ELR (cell line): ENCODE measurements around the gene PTPRC.

Experiments
- DNase-seq: peaks from one replicate; pipeline ENCODE4 v3.0.0-alpha.2; 2015; ENCODE audit warnings: low read depth

The PTPRC gene

DNA sequence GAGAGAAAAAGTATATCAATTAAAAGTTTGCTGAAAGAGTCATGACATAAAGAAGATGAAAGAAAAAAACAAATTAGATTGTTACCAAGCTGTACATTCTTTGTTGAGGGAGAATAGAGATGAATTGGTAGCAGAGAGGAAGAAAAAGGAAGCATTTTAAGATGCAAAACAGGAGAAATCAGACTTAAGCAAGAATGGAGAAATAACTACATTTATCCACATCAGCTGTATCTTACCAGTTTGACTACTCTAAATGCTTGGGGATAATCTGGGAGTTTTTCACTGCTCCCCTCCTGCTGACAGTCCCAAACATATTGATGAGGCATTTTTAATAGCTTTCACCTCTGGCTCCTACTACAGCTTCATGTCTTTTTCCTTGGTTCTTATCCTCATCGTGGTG is 16.8 kb upstream of the PTPRC start:
- no peak for DNase-seq

DNA sequence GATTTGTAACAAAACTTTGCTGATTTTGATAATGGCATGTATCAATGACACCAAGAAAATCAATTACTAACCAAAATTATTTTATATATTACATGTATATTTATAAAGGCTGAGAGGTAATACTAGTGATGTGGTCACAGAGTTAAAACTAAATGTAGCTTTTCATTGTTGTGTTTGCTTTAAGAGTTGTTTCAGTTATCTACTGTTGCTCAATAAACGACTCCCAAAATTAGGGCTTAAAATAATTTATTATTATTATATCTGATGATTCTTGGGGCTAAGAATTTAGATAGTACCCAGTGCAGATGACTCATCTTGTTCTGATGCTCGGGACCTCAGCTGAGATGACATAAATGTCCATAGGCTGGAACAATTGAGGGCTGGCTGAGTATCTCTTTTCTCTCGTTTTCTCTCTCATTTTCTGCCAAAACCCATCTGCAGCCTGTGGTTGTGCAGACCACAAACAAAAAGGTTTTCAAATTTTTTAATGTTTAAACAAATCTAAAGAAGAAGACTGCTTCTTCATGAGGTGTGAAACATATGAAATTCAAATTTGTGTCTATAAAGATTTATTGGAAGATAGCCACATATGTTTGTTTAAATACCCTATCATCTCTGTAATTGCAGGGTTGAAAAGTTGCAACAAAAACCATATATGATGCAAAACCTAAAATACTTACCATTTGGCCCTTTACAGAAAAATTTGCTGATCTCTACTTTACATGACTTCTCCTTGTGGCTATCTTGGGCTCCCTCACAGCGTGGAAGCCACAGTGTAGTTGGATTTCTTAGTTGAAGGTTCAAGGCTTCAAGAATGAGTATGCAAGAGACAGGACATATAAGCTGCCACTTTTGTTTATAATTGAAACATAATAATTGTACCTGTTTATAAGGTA is 14.8 kb upstream of the PTPRC start:
- peak; percentile 60 for DNase-seq

DNA sequence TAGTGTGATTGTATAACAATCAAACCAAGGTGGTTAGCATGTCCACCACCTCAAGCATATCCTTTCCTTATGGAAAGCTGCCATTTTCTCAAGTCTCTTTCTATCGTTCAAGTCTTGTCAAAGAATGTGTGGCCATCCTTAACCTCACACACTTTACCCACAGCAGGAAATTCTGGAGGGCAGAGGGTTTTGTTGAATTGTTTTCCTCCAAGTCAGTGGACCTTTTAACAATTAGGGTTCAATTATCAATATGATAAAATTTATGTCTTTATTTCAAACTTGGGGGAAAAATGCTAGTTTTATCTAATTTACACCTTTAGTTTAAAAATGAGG is 14.2 kb upstream of the PTPRC start:
- DNase-seq = no peak

DNA sequence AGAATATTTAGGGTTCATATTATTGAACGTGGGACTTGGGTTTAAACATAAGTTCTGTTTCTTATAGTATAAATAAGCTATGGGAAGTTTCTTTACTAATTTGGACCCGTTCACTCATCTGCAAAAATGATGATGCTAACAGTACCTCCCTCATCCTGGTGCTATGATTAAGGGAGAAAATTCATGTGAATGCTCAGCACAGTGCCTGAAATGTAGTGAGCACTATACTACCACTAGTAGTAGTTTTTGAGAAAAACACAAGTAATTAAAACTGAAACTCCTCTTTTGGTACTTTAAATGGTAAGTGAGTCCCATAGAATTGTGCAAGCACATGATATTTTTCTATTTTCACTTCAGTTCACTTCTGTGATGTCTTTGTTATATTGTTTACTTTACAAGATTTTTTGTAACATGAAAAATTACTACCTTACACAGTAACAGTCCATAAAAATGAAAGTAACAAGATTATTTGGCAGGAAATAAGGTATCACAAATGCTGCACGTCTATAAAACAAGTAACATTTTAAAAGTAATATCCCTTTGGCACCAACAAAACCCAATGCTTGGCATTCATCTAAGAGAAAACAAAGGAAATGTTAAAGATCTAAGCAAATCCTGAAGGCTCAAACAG is 11.3 kb upstream of the PTPRC start:
- no peak for DNase-seq

DNA sequence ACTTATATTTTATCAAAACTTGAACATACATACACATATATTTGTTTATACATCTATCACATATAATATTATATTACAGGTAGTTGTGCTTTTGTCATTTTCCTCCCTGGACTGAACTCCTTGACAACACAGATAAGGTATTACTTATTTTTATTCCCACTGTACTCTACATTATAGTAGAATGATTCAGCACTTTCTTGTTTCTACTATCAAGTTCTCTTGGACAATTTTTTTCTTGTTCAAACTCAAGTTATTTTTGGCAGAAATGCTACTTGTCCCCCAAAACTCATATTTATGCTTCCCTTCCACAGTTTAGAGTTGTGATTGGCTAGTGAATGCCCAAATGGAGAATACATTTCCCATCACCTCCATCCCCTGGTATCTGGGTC is 10.8 kb upstream of the PTPRC start:
- DNase-seq = no peak

DNA sequence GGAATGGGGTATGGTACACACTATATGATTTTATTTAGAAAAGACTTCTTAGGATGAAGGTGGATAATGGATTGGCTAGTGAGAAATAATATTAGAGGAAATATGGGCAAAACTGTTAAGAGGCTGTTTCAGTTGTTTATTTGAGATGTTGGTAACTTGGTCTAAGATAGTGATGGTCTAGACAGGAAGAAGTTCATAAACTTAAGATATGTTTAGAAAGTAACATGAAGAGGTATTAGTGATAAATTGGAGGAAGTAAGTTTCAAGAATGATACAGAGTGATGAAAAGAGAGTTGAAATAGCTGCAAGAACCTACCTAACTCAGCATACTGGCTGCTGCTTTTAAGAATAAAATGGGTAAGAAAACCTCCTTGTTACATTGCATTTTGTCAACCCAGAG is 9.2 kb upstream of the PTPRC start:
- no peak for DNase-seq

DNA sequence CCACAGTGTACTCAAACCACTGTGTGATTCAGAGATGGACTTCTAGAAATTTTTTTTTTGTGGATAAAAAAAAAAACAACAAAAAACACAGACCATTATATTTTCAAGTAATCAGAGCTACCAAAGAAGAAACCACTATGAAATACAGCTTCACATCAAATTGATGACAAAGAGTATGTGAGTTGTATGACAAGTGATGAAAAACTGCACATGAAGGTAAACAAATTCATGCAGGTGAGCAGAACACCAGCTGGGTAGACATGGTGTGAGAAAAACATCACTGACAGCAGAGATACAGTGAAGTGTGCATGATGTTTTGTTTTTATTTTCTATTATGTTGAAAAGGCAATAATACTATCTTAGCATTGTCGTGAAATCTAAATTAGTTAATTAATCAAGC is 8.0 kb upstream of the PTPRC start:
- DNase-seq = no peak

DNA sequence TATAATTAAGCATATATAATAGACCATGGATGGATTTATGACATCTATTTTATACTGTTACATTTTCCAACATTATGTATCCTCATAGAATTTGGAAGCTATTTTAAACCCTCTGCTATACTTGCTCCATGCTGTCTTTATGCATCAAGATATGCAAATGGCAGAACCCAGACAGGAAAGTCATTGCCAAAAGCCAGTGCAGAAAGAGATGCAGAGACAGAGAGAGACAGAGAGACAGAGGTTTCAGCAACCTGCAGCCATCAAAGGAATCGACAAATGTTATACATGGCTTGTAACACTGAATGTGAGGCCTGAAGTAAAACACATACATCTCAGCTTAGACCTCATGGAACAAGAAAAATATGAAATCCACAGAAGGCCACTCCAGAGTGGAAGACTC is 7.5 kb upstream of the PTPRC start:
- no peak for DNase-seq

DNA sequence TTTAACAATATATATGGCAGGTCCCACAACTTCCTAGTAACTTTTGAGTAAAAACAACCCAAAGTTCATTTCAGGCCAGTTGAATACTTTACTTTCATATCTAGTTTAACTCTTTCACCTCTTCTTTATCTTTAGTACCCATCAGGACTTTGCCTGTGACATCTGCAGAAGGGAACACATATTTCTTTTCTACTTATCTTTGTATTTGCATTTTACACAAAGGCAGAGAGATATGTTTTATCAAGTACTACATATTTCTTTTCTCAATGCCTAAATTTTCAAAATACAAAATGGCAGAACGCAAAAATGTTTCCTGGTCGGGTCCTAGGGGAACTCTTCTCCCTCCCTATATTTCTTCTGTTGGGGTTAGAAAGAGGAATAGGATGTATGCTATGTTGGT is 6.8 kb upstream of the PTPRC start:
- no peak for DNase-seq

DNA sequence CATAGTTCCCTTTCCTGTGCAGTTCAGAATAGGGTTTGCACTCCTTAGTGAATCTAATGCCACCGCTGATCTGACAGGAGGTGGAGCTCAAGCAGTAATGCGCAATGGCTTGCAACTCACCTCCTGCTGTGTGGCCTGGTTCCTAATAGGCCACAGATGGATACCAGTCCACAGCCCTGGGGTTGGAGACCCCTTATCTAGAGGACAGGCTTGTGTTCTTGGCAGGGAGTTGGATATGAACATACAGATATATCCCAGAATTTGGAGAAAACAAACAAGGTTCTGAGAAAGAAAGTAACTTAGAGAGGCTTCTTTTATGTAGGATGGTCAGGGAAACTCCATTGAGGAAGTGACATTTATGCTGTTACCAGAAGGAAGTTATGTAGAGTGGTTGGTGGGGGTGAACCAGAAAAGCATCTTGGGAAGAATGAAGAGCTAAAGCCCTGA is 5.1 kb upstream of the PTPRC start:
- DNase-seq = no peak

DNA sequence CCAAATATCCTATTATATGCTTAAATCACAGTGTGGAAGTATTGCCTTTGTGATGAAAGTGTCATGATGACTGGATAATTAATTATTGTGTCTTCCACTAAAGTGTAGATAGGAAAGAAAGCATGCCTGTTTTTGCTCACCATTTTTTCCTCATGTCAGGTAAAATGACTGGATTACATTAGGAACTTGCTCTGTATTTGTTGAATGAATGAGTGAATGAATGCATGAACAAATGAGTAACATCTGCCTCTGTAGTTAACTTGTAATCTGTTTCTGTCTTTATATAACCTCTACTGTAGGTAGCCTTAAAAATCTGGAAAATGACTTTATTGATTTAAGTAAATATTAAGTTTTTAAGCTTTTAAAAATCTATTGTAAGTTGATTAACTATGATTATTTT is 2.9 kb upstream of the PTPRC start:
- DNase-seq = no peak

DNA sequence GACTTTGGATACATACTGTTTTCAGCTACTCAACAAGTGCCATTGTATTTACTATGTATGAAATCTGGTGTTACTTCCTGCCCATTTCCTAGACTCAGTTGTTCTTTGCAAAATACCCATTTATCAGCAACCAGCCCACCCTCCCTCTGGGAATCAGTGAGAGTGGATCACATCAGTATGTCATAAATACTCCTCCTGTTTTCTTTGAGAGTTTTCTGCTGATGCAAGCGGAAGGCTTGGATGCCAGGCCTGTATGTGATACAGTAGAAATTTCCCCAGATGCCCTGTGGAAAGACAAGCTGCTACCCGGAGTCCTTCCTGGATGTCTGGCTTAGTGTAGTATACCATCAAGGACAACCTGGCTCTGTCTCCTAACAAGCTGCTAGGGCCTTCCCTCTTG is 2.4 kb upstream of the PTPRC start:
- DNase-seq = no peak

DNA sequence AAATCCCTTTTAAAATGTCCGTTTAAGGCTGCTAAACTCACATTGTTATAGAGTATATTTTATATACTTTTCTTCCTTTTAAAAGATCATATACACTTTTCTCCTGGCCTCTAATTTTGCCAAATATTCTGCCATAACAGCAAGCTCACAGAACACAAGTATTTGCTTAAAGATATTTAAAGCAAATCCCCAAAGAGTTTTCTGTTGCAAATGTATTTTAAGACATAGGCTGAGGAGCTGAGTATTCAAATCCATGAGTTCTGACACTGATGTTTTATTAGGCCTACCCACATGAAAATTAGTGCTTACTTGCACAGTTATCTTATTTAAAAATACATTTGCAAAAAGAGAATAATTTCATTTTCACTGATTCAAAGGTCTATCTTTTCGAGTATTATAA is 1.7 kb upstream of the PTPRC start:
- DNase-seq = no peak

DNA sequence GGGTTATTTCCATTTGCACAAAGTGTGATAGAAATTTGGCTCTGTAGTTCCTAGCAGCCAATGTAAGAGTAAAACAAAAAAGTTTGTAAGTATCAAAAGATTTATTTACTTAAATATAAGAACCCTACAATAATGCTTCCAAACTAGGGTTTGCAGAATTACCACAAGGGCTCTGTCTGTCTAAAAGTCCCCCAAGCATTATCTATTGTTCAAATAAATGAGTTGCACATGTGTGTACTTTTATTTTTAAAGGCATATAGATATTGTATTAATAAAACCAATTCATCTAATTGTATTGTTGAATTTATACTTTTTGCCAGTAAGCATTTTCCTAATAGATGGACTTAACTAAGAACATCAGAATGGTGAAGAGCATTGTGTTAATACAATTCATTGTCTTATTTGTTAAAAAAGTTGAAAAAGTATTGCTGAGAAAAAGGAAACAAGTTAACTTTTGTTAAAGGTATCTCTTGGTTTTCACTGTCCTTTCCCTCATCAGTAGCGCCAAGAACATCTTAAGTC is 863 bp upstream of the PTPRC start:
- no peak for DNase-seq

DNA sequence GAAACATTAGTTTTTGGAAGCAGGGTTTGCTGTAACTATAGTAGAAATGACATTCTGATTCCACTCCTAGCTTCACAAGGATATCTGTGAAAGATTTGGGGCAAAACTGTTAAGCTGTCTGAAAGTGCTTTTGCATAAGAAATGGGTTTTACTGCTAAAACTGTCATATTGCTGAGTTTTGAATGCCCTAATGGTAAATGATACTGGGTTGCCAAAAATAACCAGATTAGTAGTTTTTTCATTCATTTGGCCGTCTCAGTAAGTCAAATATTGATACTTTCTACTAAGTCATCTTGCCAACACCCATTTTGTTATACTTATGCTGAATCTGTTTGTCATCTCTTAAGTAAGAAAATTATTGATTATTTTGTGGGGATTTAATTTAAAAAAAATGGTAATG is 399 bp upstream of the PTPRC start:
- no peak for DNase-seq

DNA sequence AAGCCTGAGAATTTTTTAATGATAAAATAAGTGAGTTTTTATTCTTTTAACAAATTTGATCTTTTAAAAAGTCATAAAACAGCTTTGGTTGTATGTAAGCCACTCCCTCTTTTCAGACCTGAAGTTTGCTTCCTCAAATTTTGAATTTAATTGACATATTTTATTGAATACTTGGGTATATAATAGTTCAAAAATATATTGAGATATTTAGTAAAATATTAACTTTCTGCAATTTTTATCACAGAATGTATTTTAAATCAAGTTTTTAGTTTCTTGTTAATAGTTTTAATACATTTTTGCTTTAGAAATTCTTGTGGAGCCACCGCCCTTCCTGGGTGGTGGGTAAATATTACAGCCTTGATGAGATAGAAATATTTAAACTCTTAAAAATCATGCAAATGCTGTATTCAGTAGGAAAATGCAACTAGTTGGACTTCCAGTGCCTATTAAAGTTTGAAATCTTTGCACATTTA is 867 bp downstream of the PTPRC start:
- no peak for DNase-seq

DNA sequence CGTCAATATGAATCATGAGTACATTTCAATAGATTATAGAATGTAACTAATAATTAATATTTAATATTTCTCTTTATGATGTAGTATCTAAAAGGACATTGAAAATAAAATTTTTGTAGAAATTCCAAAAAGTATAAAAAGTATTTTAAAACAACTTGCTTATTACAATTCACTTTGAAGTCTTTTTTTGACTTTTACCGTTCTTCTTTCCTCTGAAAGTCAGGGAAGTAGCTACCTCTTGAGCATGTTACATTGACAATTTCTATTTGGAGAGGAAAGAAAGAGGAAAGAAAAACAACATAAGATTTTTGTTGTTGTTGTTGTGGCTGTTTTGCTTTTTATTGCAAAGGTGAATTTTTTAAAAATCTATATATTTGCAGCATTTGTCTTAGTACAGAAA is 1.3 kb downstream of the PTPRC start:
- no peak for DNase-seq

DNA sequence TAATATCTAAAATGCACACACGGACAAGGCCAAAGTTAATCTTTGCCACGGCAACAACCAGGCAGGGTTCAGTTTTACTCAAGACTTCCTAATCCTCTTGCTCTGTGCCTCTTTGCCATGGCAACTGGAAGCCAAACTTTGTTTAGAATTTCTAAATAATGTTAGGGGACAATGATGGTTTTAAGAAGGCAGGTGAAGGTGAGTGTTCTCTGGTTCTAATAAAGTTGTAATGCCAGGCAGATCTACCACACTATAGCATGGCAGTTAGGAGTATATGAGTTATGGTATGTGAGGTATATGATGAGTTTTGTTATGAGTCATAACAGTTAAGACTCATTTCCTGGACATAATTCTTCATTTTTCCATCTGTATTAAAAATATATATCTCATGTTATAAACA is 2.7 kb downstream of the PTPRC start:
- peak; percentile 73 for DNase-seq

DNA sequence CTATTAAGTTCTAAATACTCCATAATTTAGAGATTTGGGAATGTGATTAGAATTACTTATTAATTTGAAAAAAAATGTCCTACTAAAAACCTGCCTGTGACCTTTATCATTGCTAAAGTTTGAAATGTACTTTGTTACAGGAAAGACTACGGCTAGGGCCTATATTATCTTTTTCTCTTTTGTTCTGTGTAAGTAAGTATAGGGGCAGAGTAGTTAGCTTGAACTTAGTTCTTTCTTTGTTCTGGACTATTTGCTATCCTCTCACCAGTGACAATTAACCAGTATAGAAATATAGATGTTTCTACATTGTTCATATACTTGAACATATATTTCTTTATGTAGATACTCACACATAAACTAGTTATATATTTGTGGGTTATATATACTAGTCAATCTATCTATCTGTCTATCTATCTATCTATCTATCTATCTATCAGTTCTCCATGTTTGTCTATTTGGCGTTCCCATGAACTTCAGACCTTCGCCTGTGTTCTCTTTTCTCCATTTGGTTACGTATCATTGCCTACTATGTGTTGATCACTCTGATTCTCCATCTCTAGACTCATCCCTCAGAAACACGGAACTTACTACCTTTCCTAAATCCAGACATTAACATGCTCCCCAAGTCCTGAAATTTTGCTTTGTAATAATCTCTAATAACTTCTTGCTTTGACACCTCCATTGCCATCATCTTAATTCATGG is 3.3 kb downstream of the PTPRC start:
- DNase-seq = no peak

DNA sequence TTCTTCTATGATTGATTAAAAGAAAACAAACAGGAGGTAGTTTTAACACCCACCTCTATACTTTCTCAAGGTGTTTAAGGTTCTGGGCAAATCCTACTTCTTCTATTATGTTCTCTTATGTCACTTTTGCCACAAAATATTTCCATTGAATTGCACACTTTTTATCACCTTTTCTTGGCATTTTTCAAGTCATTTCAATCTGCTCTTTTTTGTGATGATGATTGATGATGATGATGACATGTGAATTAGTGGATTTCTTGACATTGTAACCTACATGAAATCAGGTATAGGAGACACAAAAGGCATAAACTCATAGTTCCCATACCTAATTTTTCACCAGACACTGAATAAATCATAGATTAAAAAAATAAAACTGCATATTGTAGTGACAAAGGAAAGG is 4.1 kb downstream of the PTPRC start:
- no peak for DNase-seq

DNA sequence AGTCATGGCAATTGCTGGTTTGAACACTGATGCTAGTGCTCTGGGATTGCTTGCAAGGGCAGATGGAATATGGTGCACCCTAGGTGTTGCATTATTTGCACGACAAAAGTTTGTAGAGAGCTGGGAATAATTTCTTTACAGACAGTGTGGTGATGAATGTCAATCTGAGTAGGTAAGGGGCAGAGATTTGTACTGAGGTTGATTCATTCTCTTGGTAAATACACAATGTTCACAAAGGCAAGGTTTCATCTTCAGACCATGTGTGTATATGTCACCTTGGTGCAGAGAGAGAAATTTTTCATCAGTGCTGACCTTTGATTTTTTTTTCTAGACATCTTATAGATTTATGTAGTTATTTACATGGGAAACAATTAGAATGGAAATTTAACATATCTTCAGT is 5.0 kb downstream of the PTPRC start:
- no peak for DNase-seq

DNA sequence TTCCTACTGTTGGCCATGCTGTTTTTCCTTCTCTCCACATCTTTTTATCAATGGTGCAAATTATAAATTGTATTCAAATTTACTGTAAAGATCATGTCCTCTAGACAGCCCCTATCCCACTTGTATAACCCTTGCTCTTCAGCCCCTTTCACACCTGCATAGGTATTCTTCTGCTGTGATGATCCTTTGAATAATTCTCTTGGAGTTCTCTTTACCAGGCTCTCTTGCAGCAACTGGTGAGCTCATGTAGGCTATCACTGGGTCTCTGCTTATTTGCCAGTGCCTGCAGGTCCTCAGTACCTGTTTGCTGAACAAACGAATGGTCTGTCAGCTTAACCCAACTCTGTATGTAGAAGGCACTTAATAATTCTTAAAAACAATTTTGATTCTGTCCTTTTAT is 8.2 kb downstream of the PTPRC start:
- no peak for DNase-seq

DNA sequence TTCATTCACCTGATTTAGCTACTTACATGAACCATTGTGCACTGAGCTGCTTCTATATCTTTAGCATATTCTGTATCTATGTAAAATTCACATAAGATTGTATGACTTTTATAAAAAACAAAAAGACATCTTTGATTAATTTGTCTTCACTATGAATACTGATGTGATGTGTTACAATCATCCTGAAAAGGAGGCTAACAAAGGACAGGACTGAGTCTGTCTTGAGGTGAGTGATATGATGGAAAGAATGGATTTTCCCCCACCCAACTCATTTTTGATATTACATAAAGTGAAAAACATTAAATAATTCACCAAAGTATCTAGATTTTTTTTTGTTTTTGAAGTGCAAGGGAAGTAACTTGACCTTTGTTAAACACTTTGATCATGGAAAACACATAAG is 9.8 kb downstream of the PTPRC start:
- DNase-seq = no peak
